Small intestine (tissue), 16 donors: ENCODE data around the gene CCDC9. TPM values are rescaled to one million over a fixed set of nuclear protein-coding genes. Genes with fewer than 3 reads are reported as not detected.

Source experiments
- DNase-seq, 2 donors: peaks; one replicate each; pipeline versions ENCODE4 v3.0.0 to v3.0.0-alpha.2; 2013
- FAIRE-seq: peaks from 2 replicates; lab custom pipeline; 2012; peaks lifted over from hg19 to GRCh38; lab: Jason Lieb, UNC
- H3K27ac ChIP-seq, 3 donors: one replicate each; pipeline ENCODE4 v1.5.1; 2013; ENCODE audit warnings: low read length in 2 of 3, mild to moderate bottlenecking in 2 of 3, control low read depth in 1 of 3, inconsistent platforms in 1 of 3, low read depth in 1 of 3, moderate library complexity in 1 of 3
- H3K27me3 ChIP-seq, 3 donors: one replicate each; pipeline ENCODE4 v1.6.1; 2013; ENCODE audit warnings: low read length in 3 of 3, inconsistent platforms in 1 of 3; ENCODE audit not compliant: control insufficient read depth in 3 of 3, insufficient read depth in 3 of 3
- H3K36me3 ChIP-seq, 3 donors: one replicate each; pipeline ENCODE4 v1.6.1; 2013; ENCODE audit warnings: low read length in 3 of 3, inconsistent platforms in 1 of 3, low read depth in 1 of 3, mild to moderate bottlenecking in 1 of 3, moderate library complexity in 1 of 3; ENCODE audit not compliant: control insufficient read depth in 3 of 3, insufficient read depth in 2 of 3
- H3K4me1 ChIP-seq, 3 donors: one replicate each; pipeline ENCODE4 v1.6.1; 2013; ENCODE audit warnings: low read length in 2 of 3, inconsistent platforms in 1 of 3, low read depth in 1 of 3, mild to moderate bottlenecking in 1 of 3, moderate library complexity in 1 of 3; ENCODE audit not compliant: control insufficient read depth in 3 of 3, insufficient read depth in 2 of 3
- H3K4me3 ChIP-seq, 3 donors: one replicate each; pipeline ENCODE4 v1.5.1; 2013; ENCODE audit warnings: low read length in 3 of 3, control low read depth in 1 of 3, inconsistent platforms in 1 of 3, low read depth in 1 of 3, mild to moderate bottlenecking in 1 of 3, moderate library complexity in 1 of 3
- H3K9me3 ChIP-seq, 2 donors: one replicate each; pipeline ENCODE4 v1.6.1; 2013; ENCODE audit warnings: low read depth in 1 of 2, low read length in 1 of 2; ENCODE audit not compliant: control insufficient read depth in 2 of 2, insufficient read depth in 1 of 2
- WGBS, 3 donors: extraction: QIAGEN DNeasy Blood & Tissue Kit; methylation state at CpG; one replicate each; pipeline ENCODE4 v1.1.7; 2013; 5-methylcytosine and 5-hydroxymethylcytosine counted together
- long read RNA-seq, 10 donors: transcript quantifications; one replicate each; lab custom pipeline, GENCODE V29; 2026
- polyA plus RNA-seq, 4 donors: library from polyadenylated mRNA; stranded (reverse) in 3 of 4; unstranded in 1 of 4; fragments of 200-250 nt in 3 of 4; fragments of 120-200 nt in 1 of 4; gene quantifications; one replicate each; pipeline versions ENCODE4 v1.2.1 to v1.2.3, GENCODE V29; 2013
- donor health status: healthy with polysubstance abuse.
- donor health status: control.
- donor health status: control.
- donor health status: Bipolar disorder and iron deficiency.
- donor health status: healthy.

The CCDC9 gene
- 10 to 100 TPM; 12.1 to 23.0 (median 22.1) TPM for polyA plus RNA-seq
- long read RNA-seq, donor 1, partial matches to known transcripts = 0 of 3 reads
- long read RNA-seq, donor 1, other reads (novel, unspliced or antisense) = 0 of 3 reads
- long read RNA-seq, donor 2 = 0 reads
- long read RNA-seq, donor 3 = 0 reads
- long read RNA-seq, donor 4 = 0 reads
- long read RNA-seq, donor 5, partial matches to known transcripts = 0 of 1 reads
- long read RNA-seq, donor 5, other reads (novel, unspliced or antisense) = 0 of 1 reads
- long read RNA-seq, donor 6, partial matches to known transcripts = 0 of 2 reads
- long read RNA-seq, donor 6, other reads (novel, unspliced or antisense) = 0 of 2 reads
- long read RNA-seq, donor 7, partial matches to known transcripts = 0 of 2 reads
- long read RNA-seq, donor 7, other reads (novel, unspliced or antisense) = 0 of 2 reads
- long read RNA-seq, donor 8, partial matches to known transcripts = 0 of 1 reads
- long read RNA-seq, donor 8, other reads (novel, unspliced or antisense) = 0 of 1 reads
- long read RNA-seq, donor 9 = 0 reads
- long read RNA-seq, donor 10, partial matches to known transcripts = 0 of 1 reads
- long read RNA-seq, donor 10, other reads (novel, unspliced or antisense) = 0 of 1 reads

GRCh38 chr19:47255879-47256692 lies at the start of gene CCDC9:
TSS of gene CCDC9 (plus strand) at chr19:47256525. CDS start at chr19:47258401, 1,876 bp downstream.
- peak within 1 kb of the TSS; percentile 36 to 78 (median 44) for H3K4me3 ChIP-seq
- WGBS, 3 donors = 14% methylated on average over 43 to 60 of the region's 60 CpGs
- H3K36me3 ChIP-seq = peaks cover 1 to 30% (median 7%) of the 10 kb centered on the region in 3 donors
- H3K27me3 ChIP-seq = no peaks in the 10 kb centered on the region
- peak within 1 kb of the TSS; percentile 52 to 99 (median 90) for H3K27ac ChIP-seq
- H3K9me3 ChIP-seq = no peaks in the 10 kb centered on the region
- H3K4me1 ChIP-seq = peaks cover 4 to 25% (median 7%) of the 10 kb centered on the region in 3 donors
- DNase-seq (peak; percentile 95 to 97), FAIRE-seq (no peak)

GRCh38 chr19:47209319-47210179 lies 46.8 kb upstream of the CCDC9 start:
- Histone ChIP-seq H3K4me3 (no peak overlapping the region), H3K4me1 (peaks cover 0 to 6% (median 0%) of the 10 kb centered on the region in 3 donors), H3K36me3 (peaks cover 11 to 64% (median 17%) of the 10 kb centered on the region in 3 donors), H3K27ac (no peak overlapping the region), H3K9me3 (no peaks in the 10 kb centered on the region), H3K27me3 (no peaks in the 10 kb centered on the region)
- no peak for DNase-seq
- no peak for FAIRE-seq
- WGBS, 3 donors = 83 to 87% (median 84%) methylated on average over 13 of the region's 13 CpGs

- peaks cover 11 to 58% (median 17%) of the 10 kb centered on the region in 3 donors for H3K36me3 ChIP-seq
- no peaks in the 10 kb centered on the region for H3K27me3 ChIP-seq
- H3K27ac ChIP-seq = peak overlapping the region in 1 of 3 donors; percentile 52
These were observed 46.2 kb upstream of the CCDC9 start for GRCh38 chr19:47210180-47210490.

GRCh38 chr19:47210689-47211316 lies 45.5 kb upstream of the CCDC9 start:
- Histone ChIP-seq H3K27ac (peak overlapping the region in 1 of 3 donors; percentile 52), H3K9me3 (no peaks in the 10 kb centered on the region), H3K4me3 (no peak overlapping the region), H3K4me1 (peaks cover 0 to 9% (median 0%) of the 10 kb centered on the region in 3 donors), H3K36me3 (peaks cover 8 to 53% (median 15%) of the 10 kb centered on the region in 3 donors), H3K27me3 (no peaks in the 10 kb centered on the region)
- WGBS, 3 donors = 31 to 36% (median 33%) methylated on average over 19 of the region's 19 CpGs
- DNase-seq = peak; percentile 76 to 87
- no peak for FAIRE-seq

More at GRCh38 chr19:47210180-47210490, 46.2 kb upstream of the CCDC9 start:
- H3K9me3 ChIP-seq = no peaks in the 10 kb centered on the region
- no peak for DNase-seq
- H3K4me3 ChIP-seq = no peak overlapping the region
- no peak for FAIRE-seq
- H3K4me1 ChIP-seq = peaks cover 0 to 6% (median 0%) of the 10 kb centered on the region in 3 donors

GRCh38 chr19:47215581-47215980 lies 40.7 kb upstream of the CCDC9 start:
- WGBS, 3 donors = 49 to 69% (median 58%) methylated on average over 5 of the region's 5 CpGs
- Histone ChIP-seq H3K9me3 (no peaks in the 10 kb centered on the region), H3K4me3 (no peak overlapping the region), H3K27ac (no peak overlapping the region), H3K36me3 (peaks cover 0 to 14% (median 0%) of the 10 kb centered on the region in 3 donors), H3K27me3 (no peaks in the 10 kb centered on the region), H3K4me1 (peaks cover 0 to 6% (median 0%) of the 10 kb centered on the region in 3 donors)
- DNase-seq = peak; percentile 67 to 85
- FAIRE-seq = no peak

GRCh38 chr19:47221080-47221841 lies 35.1 kb upstream of the CCDC9 start:
- H3K9me3 ChIP-seq = no peaks in the 10 kb centered on the region
- peaks cover 0 to 6% (median 0%) of the 10 kb centered on the region in 3 donors for H3K4me1 ChIP-seq
- H3K36me3 ChIP-seq = peaks cover 0 to 12% (median 2%) of the 10 kb centered on the region in 3 donors
- DNase-seq = no peak
- FAIRE-seq = no peak
- H3K4me3 ChIP-seq = no peak overlapping the region
- no peak overlapping the region for H3K27ac ChIP-seq
- H3K27me3 ChIP-seq = no peaks in the 10 kb centered on the region
- 89 to 93% (median 90%) methylated on average over 26 to 33 of the region's 33 CpGs for WGBS, 3 donors

- no peak overlapping the region for H3K27ac ChIP-seq
- H3K27me3 ChIP-seq = no peaks in the 10 kb centered on the region
- 92 to 96% (median 93%) methylated on average over 8 to 11 of the region's 11 CpGs for WGBS, 3 donors
- no peak for DNase-seq
- FAIRE-seq = no peak
- H3K9me3 ChIP-seq = no peaks in the 10 kb centered on the region
- peaks cover 2 to 10% (median 3%) of the 10 kb centered on the region in 3 donors for H3K4me1 ChIP-seq
- H3K36me3 ChIP-seq = peaks cover 0 to 12% (median 2%) of the 10 kb centered on the region in 3 donors
- H3K4me3 ChIP-seq = no peak overlapping the region
These were observed 34.4 kb upstream of the CCDC9 start for GRCh38 chr19:47221890-47222289.
